Measurements from ENCODE around the gene LMX1A.

The LMX1A gene

DNA sequence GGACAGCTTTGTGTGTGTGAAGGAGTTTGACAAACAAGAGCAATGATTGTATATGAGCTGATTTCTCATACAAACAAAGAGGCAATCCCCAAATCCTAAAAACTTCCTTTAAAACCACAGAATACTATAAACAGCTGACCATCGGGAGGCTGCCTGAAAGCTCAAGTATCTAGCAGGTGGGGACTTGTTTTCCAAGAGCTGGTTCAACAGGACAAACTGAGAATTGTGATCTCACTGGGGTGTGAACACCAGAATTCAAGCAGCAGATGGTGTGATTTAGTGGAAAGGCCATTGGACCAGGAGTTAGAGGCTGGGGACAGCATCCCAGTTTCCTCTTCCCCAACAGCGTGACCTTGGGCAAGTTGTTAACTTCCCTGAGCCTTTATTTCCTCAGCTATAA is 13.9 kb downstream of the LMX1A start:
- no peak overlapping the region for H3K4me3 ChIP-seq (ENCODE audit: low read depth, low read length)
- DNase-seq (ENCODE audit: low read depth) = no peak
- TF ChIP-seq POLR2A (IDR thresholded peaks at IDR 0.05; ENCODE audit: extremely low read depth, insufficient read length) (no peak), MYC (IDR thresholded peaks at IDR 0.05; ENCODE audit: low read depth, low read length) (no peak)
- TF ChIP-seq, protein P1, sequence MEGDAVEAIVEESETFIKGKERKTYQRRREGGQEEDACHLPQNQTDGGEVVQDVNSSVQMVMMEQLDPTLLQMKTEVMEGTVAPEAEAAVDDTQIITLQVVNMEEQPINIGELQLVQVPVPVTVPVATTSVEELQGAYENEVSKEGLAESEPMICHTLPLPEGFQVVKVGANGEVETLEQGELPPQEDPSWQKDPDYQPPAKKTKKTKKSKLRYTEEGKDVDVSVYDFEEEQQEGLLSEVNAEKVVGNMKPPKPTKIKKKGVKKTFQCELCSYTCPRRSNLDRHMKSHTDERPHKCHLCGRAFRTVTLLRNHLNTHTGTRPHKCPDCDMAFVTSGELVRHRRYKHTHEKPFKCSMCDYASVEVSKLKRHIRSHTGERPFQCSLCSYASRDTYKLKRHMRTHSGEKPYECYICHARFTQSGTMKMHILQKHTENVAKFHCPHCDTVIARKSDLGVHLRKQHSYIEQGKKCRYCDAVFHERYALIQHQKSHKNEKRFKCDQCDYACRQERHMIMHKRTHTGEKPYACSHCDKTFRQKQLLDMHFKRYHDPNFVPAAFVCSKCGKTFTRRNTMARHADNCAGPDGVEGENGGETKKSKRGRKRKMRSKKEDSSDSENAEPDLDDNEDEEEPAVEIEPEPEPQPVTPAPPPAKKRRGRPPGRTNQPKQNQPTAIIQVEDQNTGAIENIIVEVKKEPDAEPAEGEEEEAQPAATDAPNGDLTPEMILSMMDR (IDR thresholded peaks at IDR 0.05; ENCODE audit: low read depth, low read length) = no peak
- TF ChIP-seq, protein P2, sequence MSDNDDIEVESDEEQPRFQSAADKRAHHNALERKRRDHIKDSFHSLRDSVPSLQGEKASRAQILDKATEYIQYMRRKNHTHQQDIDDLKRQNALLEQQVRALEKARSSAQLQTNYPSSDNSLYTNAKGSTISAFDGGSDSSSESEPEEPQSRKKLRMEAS (IDR thresholded peaks at IDR 0.05; ENCODE audit: low read depth, low read length) = no peak

DNA sequence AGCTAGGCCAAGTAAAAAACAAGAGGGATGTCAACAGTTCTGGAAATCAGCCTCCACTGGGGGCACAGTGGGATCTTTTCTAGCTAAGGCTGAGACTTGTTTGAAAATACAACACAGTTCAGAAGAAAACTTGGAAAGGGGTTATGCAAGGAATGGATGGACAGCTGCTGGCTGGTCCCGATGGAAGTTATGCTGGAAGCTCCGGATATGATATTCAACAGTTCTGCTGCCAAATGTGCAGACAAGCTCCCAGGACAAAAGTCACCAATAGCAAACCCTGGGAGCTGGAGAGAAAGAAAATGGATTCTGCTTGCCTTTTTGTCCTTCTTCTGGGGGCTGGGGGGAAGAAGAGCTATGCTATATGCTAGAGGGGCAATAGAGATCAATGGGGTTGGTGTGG is 14.3 kb downstream of the LMX1A start:
- DNase-seq (ENCODE audit: low read depth) = no peak
- no peak for TF ChIP-seq POLR2A (IDR thresholded peaks at IDR 0.05; ENCODE audit: extremely low read depth, insufficient read length)
- TF ChIP-seq, protein P2 (IDR thresholded peaks at IDR 0.05; ENCODE audit: low read depth, low read length) = no peak
- no peak for TF ChIP-seq MYC (IDR thresholded peaks at IDR 0.05; ENCODE audit: low read depth, low read length)
- TF ChIP-seq, protein P1 (IDR thresholded peaks at IDR 0.05; ENCODE audit: low read depth, low read length) = no peak
- H3K4me3 ChIP-seq (ENCODE audit: low read depth, low read length) = no peak overlapping the region

GRCh38 chr1:165339164-165339563 is 17.4 kb downstream of the LMX1A start:
- no peak for DNase-seq (ENCODE audit: low read depth)
- no peak overlapping the region for H3K4me3 ChIP-seq (ENCODE audit: low read depth, low read length)
- TF ChIP-seq, protein P1 (IDR thresholded peaks at IDR 0.05; ENCODE audit: low read depth, low read length) = no peak
- TF ChIP-seq, protein P2 (IDR thresholded peaks at IDR 0.05; ENCODE audit: low read depth, low read length) = no peak
- no peak for TF ChIP-seq MYC (IDR thresholded peaks at IDR 0.05; ENCODE audit: low read depth, low read length)
- TF ChIP-seq POLR2A (IDR thresholded peaks at IDR 0.05; ENCODE audit: extremely low read depth, insufficient read length) = no peak

DNA sequence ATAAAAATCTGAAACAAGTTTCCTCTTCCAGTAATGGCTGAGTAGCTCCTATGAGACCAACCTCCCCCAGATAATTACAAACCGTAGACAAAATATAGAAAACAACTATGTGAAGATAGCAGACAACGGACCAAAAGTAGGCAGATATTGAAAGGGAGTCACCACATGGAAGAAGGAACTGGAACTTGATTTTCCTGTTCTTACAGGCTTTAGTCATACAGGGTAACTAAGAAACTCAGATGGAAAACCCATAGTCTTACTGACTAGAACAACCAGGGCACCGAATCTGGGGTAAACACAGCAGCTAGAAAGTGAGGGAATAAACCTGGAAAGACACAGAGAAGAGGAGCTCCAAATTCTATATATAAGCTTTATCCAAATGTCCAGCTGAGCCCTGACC is 26.0 kb downstream of the LMX1A start:
- TF ChIP-seq POLR2A (IDR thresholded peaks at IDR 0.05; ENCODE audit: extremely low read depth, insufficient read length) (no peak), MYC (IDR thresholded peaks at IDR 0.05; ENCODE audit: low read depth, low read length) (no peak)
- TF ChIP-seq, protein P2 (IDR thresholded peaks at IDR 0.05; ENCODE audit: low read depth, low read length) = no peak
- TF ChIP-seq, protein P1 (IDR thresholded peaks at IDR 0.05; ENCODE audit: low read depth, low read length) = no peak
- no peak for DNase-seq (ENCODE audit: low read depth)

GRCh38 chr1:165329104-165329503 is 27.4 kb downstream of the LMX1A start:
- no peak overlapping the region for H3K4me3 ChIP-seq (ENCODE audit: low read depth, low read length)
- no peak for DNase-seq (ENCODE audit: low read depth)
- no peak for TF ChIP-seq POLR2A (IDR thresholded peaks at IDR 0.05; ENCODE audit: extremely low read depth, insufficient read length)
- TF ChIP-seq, protein P2 (IDR thresholded peaks at IDR 0.05; ENCODE audit: low read depth, low read length) = no peak
- TF ChIP-seq, protein P1 (IDR thresholded peaks at IDR 0.05; ENCODE audit: low read depth, low read length) = no peak
- no peak for TF ChIP-seq MYC (IDR thresholded peaks at IDR 0.05; ENCODE audit: low read depth, low read length)

More for the DNA sequence above, 26.0 kb downstream of the LMX1A start:
- H3K4me3 ChIP-seq (ENCODE audit: low read depth, low read length) = no peak overlapping the region

Measured in NB4 (cell line).